HEK293 (cell line): Measurements from ENCODE around the gene S100P.

ENCODE experiments used
- CTCF ChIP-seq: fragments of 450-650 bp; formaldehyde crosslinking; IDR thresholded peaks from 2 replicates; pipeline ENCODE4 v1.5.1; 2016; ENCODE audit warnings: missing biosample characterization, missing genetic modification characterization
- ELK4 ChIP-seq: IDR thresholded peaks from 2 replicates; pipeline ENCODE4 v1.6.1; 2011; ENCODE audit warnings: mild to moderate bottlenecking, low read depth, low read length, borderline replicate concordance
- PBX3 ChIP-seq: sonication (generic); formaldehyde crosslinking; IDR thresholded peaks from 2 replicates; pipeline ENCODE4 v1.8.1; 2022; ENCODE audit warnings: mild to moderate bottlenecking, moderate library complexity, missing genetic modification reagents
- PRDM1 ChIP-seq: fragments of 450-650 bp; formaldehyde crosslinking; IDR thresholded peaks from 2 replicates; pipeline ENCODE4; 2016; ENCODE audit warnings: missing biosample characterization, missing genetic modification characterization
- REST ChIP-seq: fragments of 450-650 bp; formaldehyde crosslinking; IDR thresholded peaks from 2 replicates; pipeline ENCODE4 v1.5.1; 2016; ENCODE audit warnings: missing biosample characterization, missing genetic modification characterization
- SP2 ChIP-seq: fragments of 450-650 bp; formaldehyde crosslinking; IDR thresholded peaks from 2 replicates; pipeline ENCODE4 v1.5.1; 2016; ENCODE audit warnings: missing biosample characterization, missing genetic modification characterization
- TCF7L2 ChIP-seq: IDR thresholded peaks from 2 replicates; pipeline ENCODE4 v1.6.1; 2011; ENCODE audit warnings: low read depth, mild to moderate bottlenecking, inconsistent platforms, low read length, moderate library complexity, borderline replicate concordance
- YY1 ChIP-seq: fragments of 450-650 bp; formaldehyde crosslinking; IDR thresholded peaks from 2 replicates; pipeline ENCODE4 v1.5.1; 2018; ENCODE audit warnings: missing biosample characterization, missing genetic modification characterization
- ZBTB20 ChIP-seq: fragments of 450-650 bp; formaldehyde crosslinking; IDR thresholded peaks from 2 replicates; pipeline ENCODE4 v1.5.1; 2016; ENCODE audit warnings: missing biosample characterization, missing genetic modification characterization
- ZNF449 ChIP-seq: fragments of 450-650 bp; formaldehyde crosslinking; IDR thresholded peaks from 2 replicates; pipeline ENCODE4 v1.5.1; 2017; ENCODE audit warnings: missing biosample characterization, mild to moderate bottlenecking, missing genetic modification characterization, moderate library complexity
- ZNF529 ChIP-seq: fragments of 450-650 bp; formaldehyde crosslinking; IDR thresholded peaks from 2 replicates; pipeline ENCODE4 v1.5.1; 2017; ENCODE audit warnings: missing genetic modification characterization, missing biosample characterization; ENCODE audit not compliant: insufficient replicate concordance
- ZNF660 ChIP-seq: fragments of 450-650 bp; IDR thresholded peaks from 2 replicates; pipeline ENCODE4 v1.5.1; 2018; ENCODE audit warnings: missing biosample characterization, mild to moderate bottlenecking, missing genetic modification characterization
- ZNF701 ChIP-seq: fragments of 450-650 bp; formaldehyde crosslinking; IDR thresholded peaks from 2 replicates; pipeline ENCODE4 v1.5.1; 2016; ENCODE audit warnings: missing biosample characterization, missing genetic modification characterization

GRCh38 chr4:6680372-6681034, 13.2 kb upstream of the S100P start:
- TF ChIP-seq CTCF (tag by site-specific recombination) = no peak
- TF ChIP-seq ZNF449 (tag by site-specific recombination) = no peak
- TF ChIP-seq ZNF660 (tag by site-specific recombination) = no peak
- no peak for TF ChIP-seq REST (tag by site-specific recombination)
- no peak for TF ChIP-seq ZNF529 (tag by site-specific recombination)
- TF ChIP-seq ELK4 = no peak
- no peak for TF ChIP-seq PBX3 (CRISPR knock-in tag)
- no peak for TF ChIP-seq ZNF701 (tag by site-specific recombination)
- TF ChIP-seq ZBTB20 (tag by site-specific recombination) = no peak
- no peak for TF ChIP-seq TCF7L2
- TF ChIP-seq SP2 (tag by site-specific recombination) = no peak
- no peak for TF ChIP-seq PRDM1 (tag by site-specific recombination)
- no peak for TF ChIP-seq YY1 (tag by site-specific recombination)
